Measurements from ENCODE around the gene GTF2F2.

- TF ChIP-seq CTCF (IDR thresholded peaks at IDR 0.05) (no peak), POLR2A (IDR thresholded peaks at IDR 0.05) (no peak), POLR2AphosphoS5 (IDR thresholded peaks at IDR 0.05) (no peak)
These were observed 105.1 kb downstream of the GTF2F2 start for GRCh38 chr13:45225370-45225769.
